ENCODE data around the gene SCYGR5.
"Not testable (repeated sequence)": the region's sequence is repeated elsewhere in the genome, so short reads cannot be mapped to it uniquely, and the experiment has no call there.

Gene SCYGR5

DNA sequence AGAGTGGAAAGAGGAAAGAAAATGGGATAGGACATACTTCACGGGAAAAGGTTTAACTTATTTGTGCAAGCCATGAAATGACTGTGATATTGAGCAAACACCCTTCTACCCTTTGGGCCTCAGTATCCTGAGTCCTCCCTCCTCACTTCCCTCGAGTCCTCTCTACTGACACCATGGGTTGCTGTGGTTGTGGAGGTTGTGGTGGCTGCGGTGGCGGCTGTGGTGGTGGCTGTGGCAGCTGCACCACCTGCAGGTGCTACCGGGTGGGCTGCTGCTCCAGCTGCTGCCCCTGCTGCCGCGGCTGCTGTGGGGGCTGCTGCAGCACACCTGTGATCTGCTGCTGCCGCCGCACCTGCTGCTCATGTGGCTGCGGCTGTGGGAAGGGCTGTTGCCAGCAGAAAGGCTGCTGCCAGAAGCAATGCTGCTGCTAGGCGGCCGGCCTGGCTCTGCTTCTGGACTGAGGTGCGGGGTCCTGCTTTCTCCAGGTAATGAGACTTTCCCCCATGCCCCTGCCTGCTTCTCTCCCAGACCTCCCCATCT lies at the start of gene SCYGR5:
Gene SCYGR5 (plus strand): TSS at position 174 of the 540 bp plus-strand sequence. CDS start 0 bp downstream, at position 174.
- not testable (repeated sequence) for DNase-seq

GRCh38 chr2:227617316-227618230 lies 49.0 kb upstream of the SCYGR5 start, which contains the start of gene SCYGR4:
Gene SCYGR4, plus strand, starts transcription at chr2:227617498. Its CDS starts 0 bp downstream, at chr2:227617498.
- no peak for DNase-seq

DNA sequence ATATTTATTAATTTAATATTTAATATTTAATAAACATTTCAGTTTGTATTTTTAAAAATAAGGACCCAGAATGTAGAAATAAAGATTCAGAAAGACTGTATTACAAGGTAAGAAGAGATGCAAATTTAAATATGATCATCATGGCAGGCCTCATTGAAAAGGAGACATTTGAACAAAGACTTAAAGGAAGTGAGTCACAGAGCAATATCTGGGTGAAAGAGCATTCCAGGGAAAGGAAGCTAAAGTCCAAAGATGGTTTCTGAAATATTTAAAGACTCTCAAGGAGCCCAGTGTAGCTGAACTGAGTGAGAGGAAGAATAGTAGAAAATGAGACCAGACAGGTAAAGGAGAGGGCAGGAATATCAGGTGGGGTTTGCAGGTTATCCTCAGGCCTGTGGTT lies 43.4 kb upstream of the SCYGR5 start:
- no peak for DNase-seq

DNA sequence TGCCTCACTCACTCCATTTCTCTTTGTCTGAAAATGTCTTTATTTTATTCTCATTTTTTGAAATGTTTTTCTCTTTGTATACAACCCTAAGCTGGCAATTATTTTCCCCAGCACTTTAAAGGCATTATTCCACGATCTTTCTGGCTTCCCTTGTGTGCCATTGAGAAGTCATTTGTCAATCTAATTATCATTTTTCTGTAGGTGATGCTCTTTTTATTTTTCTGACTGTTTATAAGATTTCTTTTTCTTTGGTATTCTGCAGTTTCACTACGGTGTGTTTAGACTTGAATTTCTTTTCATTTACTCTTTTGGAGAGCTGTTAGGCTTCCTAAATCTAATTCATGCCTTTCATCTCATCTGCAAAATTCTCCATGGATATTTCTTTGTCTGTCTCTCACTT lies 41.2 kb upstream of the SCYGR5 start:
- DNase-seq = no peak

- no peak for DNase-seq
Measured at GRCh38 chr2:227626580-227627151, 39.9 kb upstream of the SCYGR5 start.

- no peak for DNase-seq
Measured at GRCh38 chr2:227627769-227628168, 38.8 kb upstream of the SCYGR5 start.

GRCh38 chr2:227629435-227629834 lies 37.2 kb upstream of the SCYGR5 start:
- no peak for DNase-seq

- DNase-seq = no peak
Measured at GRCh38 chr2:227630322-227630721, 36.3 kb upstream of the SCYGR5 start.

DNA sequence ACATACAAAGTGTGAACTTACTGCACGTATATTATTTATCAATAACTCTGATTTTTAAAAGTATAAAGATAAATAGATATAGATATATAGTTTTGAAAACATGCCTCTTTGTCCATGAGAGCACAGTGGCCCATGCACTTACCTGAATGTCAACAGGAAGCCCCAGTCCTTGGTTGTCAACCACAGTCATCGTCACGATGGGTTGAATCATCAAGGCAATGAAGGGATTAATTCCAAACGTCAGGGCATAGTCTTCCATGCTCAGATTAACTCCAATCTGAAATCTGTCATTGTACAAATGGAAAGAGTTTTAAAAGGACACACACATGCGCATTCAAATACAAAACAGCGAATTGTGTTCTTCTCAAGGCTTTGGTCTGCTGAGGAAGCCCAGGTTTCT lies 33.8 kb upstream of the SCYGR5 start:
- DNase-seq = no peak

GRCh38 chr2:227634201-227634600 lies 32.4 kb upstream of the SCYGR5 start:
- no peak for DNase-seq

- no peak for DNase-seq
Measured at GRCh38 chr2:227642656-227643055, 23.9 kb upstream of the SCYGR5 start.

DNA sequence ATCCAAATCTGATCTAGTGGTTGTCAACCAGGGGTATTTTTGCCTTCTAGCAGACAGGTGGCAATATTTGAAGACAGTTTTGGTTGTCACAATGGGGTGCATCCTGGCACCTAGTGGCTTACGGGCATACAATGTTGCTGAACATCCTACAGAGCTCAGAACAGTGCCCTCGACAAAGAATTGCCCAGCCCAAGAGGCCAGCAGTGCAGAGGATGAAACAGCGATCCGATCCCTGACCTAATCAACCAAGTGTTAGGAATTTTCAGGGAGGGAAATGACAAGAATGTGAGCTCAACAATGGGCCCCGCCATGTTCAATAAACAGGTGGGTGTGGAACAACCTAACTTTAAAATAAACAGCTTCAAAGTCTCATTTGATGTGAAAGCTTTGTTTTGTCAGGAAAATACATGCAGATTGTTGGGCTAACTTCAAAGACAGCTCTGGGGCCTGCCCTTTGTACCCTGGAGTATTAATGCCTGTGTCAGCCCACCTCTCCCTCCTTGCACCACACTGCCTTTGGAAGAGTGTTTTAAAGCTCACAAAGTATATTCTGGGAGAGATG lies 22.5 kb upstream of the SCYGR5 start:
- DNase-seq = no peak

DNA sequence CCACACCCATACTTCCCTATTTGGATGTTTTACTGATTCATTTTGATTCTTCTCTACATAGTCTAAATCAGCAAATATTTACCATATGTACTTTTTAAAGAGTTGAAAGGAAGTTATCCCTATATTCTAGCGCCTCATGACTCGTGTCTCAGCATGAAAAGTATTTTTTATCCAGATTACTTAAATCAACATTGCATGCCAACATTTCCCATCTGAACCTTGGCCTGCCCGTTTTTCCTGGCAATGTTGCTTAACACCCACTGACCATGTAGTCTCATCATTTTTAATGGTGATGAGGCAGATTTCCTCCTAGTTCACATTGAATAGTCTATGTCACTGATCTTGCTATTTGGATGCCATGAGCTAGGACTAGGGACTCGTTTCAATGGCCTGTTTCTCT lies 13.2 kb upstream of the SCYGR5 start:
- no peak for DNase-seq

- DNase-seq = no peak
Measured at GRCh38 chr2:227654426-227654825, 12.2 kb upstream of the SCYGR5 start.

- no peak for DNase-seq
Measured at GRCh38 chr2:227655454-227655853, 11.2 kb upstream of the SCYGR5 start.

DNA sequence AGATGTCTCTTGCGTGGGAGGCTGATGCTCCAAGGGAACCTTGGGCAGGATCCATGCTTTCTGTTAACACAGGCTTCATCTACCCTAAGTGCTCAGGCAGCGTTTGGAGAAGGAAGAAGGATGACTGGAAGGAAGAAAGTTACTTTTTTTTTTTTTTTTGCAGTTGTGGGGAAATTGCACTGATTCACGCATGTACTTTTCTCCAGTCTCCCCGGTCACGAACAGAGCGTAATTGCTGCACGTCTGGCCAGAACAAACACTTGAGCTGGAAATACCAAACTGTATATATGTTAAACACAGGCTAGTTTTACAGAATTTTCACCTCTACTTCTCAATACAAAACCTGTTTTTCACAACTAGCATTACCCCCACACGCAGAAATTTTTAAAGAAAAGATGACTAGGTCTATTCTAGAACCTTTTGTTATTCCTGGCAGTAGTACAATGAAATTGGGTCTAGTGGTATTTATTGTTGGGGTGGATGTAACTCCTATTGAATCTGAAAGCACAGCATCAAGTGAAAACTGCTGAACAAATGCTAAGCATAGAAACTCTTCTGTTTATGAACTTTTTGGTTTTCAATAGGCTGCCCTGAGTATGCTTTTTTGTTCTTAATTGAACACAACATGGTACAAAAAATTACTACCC lies 9.3 kb upstream of the SCYGR5 start:
- no peak for DNase-seq

DNA sequence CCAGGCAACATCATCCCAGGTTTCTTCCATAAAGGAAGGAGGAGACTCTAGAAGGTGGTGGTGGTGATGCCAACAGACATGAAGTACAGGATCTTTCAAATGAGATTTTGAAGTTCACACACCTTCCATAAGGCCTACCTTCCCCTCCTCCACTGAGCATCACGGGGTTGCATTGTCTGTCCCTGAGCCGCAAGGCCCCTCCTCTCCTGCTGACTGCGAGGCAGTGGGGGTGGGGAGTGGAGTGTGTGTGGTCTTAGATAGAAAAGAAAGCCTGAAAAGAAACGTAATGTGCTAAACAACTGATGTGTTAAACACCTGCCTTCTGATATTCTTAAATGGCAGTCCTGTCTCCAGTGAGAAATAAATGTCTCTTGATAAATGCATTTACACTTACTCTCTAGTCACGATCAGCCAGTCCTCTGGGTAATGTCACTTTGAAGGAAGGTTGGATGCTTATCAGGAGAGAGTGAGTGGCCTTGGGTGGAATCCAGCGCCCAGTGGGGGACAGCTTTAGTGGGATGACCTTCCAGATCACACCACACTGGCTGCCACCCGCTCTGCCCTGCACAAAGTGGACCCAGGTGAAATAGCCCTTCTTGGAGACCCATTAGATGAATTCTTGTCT lies 5.5 kb upstream of the SCYGR5 start:
- DNase-seq = no peak

DNA sequence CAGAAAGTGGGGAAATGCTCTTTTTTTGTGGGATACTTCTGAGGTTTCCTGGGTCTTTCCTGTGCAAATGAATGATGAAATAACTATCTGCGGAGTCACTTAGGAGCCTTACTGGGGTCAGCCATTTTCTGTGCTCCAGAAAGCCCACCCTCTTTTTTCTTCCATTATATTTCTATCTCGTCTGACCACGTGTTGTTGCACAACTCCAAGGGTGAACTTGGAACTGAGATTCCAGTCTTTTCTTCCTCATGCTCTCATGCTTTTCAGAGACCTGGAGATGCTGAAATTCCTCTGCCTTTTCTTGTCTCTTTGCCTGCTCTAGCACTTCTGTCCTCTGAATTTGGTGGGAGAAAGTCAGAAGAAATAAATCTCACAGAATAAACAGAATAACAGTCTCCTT lies 4.8 kb upstream of the SCYGR5 start:
- no peak for DNase-seq

GRCh38 chr2:227665189-227665940 lies 1.2 kb upstream of the SCYGR5 start:
- no peak for DNase-seq

DNA sequence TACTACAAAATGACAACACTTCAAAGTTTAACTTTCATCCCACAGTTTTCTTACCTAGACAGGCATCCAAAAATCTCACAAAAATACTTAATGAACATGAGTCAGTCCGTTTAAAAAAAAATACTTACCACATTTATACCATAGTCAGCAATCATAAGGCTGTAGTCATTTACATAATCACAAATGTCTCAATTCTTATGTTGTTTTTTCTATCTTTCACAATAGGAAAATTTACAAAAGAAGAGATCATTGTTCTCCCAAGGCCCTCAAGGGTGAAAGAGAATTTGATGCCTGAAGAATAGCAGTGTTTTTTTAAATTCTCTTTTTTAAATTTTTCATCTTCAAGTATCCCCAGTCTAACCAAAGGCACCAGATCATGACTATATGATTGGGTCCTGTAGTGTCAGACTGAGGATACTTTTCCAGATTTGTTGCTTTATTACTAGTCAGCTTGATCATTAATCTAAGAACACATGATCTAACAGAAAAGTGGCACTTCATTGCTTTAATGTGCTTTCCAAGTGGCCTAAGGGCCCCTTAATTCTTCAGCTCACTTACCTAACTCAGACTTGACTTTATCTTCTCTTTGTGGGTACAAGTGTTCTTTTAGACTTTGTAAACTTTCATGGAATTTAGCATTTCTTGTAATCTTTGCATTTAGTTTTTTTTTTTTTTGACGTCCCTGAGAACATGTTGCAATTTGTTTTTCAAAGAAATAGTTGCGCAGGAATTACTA lies 4.7 kb downstream of the SCYGR5 start:
- DNase-seq = no peak

- not testable (repeated sequence) for DNase-seq
Measured at GRCh38 chr2:227673620-227674019, 7.0 kb downstream of the SCYGR5 start.

Data from activated CD4-positive, alpha-beta T cell treated with anti-CD3 and anti-CD28 coated beads for 1 hour (primary cell).